Forelimb muscle (tissue), 1 donor: ENCODE measurements around the gene SGMS1. TPM values are rescaled to one million over a fixed set of nuclear protein-coding genes. Genes with fewer than 3 reads are reported as not detected.
A peak's percentile ranks its signal among the peaks of the same experiment; 100 is the strongest.
"Not testable (repeated sequence)": the region's sequence is repeated elsewhere in the genome, so short reads cannot be mapped to it uniquely, and the experiment has no call there.

Experiments
- DNase-seq: peaks from one replicate; pipeline ENCODE4 v3.0.0-alpha.2; 2013; ENCODE audit warnings: low read depth
- polyA plus RNA-seq: library from polyadenylated mRNA; unstranded; fragments of 120-200 nt; gene quantifications from one replicate; pipeline ENCODE4 v1.2.1, GENCODE V29; 2013; ENCODE audit not compliant: insufficient read length

The SGMS1 gene
- polyA plus RNA-seq = 21.1 TPM

DNA sequence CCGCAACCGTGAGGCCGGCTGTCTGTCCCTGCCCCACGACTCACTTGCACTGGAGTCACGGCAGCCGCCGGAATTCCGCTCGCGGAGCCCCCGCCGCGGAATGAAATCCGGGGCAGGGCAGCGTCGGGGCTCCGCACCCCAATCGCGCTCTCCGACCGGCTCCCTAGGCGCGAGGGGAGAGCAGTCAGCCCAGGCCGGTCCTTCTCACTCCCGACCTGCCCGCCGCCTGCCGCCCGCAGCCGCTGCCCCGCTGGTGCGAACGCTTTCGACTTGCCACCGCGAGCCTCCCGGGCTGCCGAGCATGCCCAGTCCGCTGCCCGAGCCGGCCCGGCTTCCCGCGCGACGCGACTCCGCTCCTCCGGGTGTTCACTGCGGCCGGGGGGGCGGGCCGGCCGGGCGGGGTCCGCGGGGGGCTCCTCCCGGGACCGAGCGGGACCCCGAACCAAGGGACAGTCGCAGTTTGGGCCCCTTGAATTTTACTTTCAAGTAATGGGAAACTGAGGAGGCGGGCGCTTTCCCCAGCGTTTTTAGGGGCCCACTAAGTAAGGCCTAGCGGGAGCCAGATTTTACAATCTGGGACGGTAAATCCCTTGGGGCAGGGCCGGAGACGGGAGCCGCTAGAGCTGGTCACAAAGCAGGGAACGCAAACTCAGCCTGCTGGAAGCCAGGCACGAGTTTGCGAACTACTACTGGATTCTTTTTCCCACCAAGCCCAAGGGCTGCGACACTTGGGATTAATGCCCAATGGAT is at the start of gene SGMS1:
Gene SGMS1, minus strand, starts transcription at position 294 of the 750 bp plus-strand sequence. CDS start 279,842 bp downstream, outside the sequence.
- DNase-seq = no peak

DNA sequence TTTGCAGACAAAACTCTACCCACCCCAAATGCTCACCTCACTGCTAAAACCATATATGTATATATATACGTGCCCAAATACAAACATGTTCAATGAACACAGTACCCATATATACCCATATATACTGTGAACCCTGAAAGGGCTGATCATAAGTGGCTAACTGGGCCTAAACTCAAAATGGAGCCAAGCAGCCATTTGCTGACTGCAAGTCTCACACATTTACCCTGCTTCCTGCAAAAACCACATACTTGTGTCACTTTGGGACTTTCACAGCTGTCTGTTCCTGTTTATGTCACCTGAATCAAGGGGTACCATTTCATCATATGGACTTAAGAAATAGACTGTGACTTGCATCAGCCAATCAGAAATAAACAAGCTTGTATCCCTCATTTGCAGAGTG is 48.4 kb upstream of the SGMS1 start:
- DNase-seq = not testable (repeated sequence)

DNA sequence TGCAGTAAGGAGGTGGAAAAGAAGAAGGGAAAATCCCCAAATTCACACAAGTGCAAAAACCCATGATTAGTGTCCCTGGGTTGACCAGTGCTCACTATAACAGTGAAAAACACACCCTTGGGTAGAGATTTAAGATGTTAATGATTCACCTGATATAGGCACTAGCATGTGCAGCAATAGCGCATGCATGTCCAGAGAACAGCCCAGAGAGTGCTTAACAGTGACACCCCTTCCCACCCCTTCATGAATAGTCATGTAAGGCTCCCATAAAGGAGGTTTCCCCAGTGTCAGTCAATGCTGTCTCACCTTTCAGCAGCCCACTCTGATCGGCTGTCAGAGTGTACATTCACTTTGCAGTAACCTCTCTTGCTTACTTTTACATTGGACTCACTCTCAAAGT is 47.9 kb upstream of the SGMS1 start:
- not testable (repeated sequence) for DNase-seq

GRCh38 chr10:50669957-50670356 is 46.2 kb upstream of the SGMS1 start:
- not testable (repeated sequence) for DNase-seq

DNA sequence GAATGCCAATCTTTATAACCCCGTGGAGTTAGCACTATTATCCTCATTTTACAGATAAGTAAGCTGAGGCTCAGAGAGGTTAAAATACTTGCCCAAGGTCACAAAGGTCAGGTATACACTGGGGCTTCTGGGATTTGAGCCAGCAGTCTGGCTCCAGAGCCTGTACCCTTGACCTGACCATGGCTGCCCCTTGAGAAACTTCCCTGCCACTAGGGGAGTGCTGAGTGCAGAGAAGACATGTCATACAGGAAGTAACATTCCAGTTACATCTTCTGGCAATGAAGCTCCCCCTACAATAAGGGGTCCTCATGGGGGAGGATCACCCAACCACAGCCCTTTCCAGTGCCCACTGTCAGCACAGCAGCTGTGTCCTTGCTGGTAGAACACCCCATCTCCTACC is 43.6 kb upstream of the SGMS1 start:
- not testable (repeated sequence) for DNase-seq

GRCh38 chr10:50662420-50662819 is 38.7 kb upstream of the SGMS1 start:
- DNase-seq = not testable (repeated sequence)

DNA sequence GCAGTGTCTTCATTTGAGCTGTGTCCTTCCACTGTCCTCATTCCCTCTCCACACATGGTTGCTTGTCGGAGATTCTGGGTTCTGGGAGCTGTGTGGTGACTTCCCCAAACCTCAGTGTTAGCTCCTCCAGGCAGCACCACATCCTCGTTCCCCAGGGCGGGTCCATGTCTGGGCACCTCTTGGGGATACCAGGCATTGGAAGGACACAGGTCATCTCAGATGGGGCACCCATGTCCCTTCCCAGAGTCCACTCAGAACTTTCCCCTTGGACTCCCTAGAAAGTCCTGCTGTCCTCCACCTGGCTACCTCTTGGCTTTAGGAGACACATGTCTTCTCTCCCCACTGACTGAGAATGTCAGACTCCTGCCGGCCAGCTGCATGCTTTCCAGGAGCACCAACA is 37.8 kb upstream of the SGMS1 start:
- DNase-seq = not testable (repeated sequence)

DNA sequence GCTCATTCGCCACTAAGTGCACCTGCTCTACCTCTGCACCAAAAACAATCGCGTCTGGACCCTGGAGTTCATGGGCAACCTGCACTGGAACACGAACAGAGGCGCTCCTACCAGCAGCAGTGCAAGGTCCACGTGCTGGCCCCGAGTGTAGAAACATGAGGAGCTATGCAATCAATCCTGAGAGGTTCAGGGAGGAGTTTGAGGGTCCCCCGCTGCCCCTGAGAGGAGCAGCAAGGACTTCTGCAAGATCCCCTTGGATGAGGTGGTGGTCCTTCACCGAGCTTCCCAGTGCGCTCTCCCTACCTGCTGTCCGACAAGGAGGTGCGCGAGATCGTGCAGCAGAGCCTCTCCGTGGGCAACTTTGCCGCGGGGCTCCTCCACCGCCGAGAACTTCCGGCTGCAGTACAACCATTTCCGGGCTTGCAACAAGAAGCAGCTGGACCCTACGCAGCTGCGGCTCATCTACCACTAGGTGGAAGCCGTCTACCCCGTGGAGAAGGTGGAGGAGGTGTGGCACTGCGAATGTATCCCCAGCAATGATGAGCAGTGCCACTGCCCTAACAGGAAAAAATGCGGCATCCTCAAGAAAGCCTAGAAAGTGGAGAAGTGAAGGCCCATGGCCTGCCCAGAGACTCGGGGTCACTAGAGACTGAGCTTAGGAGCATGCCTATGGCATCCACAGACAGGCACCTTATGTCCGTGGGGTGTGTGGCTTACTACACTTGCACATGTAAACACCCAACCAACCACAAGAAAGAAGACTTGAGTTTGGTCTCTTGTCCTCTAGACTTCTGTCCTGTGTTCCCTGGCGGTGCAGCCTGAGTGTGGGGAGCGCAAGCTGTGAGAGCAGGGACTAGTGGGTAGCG is 36.3 kb upstream of the SGMS1 start:
- not testable (repeated sequence) for DNase-seq

GRCh38 chr10:50659016-50659864 is 35.5 kb upstream of the SGMS1 start:
- DNase-seq = not testable (repeated sequence)

DNA sequence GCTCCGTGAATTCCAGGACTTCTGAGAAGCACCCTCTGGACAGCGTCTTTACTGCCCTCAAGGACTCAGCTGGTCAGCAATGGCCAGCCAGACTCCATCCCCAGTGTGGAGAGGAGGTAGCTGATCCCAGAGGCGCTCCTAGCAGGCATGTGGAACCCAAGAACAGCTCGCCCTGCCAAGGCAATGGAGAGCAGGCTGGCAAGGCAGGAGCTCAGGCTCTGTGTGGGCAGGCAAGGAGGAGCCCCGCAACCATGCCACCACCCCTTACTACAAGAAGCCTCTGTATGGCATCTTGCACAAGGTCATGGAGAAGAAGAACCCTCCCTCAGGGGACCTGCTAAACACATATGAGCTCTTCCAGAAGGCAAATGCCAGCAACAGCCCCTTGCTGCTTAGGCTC is 34.4 kb upstream of the SGMS1 start:
- no peak for DNase-seq

DNA sequence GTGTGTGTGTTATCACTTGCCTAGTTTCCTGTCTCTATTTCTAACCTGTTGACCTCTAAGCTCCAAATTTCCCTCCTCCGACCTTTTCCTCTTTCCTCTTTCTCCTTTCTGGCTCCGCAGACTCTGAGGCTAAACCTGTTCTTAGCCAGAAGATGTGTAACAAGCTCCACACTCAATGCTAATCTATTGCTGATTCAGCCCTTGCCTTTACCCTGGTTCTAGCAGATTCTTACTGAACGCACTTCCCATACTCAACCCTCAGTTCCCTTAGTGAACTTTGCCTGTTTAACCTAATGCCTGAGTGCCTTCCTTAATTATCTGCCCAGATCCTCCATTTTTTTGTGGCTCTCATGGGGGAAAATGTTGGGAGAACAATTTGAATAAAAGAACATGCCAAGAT is 30.0 kb upstream of the SGMS1 start:
- no peak for DNase-seq

DNA sequence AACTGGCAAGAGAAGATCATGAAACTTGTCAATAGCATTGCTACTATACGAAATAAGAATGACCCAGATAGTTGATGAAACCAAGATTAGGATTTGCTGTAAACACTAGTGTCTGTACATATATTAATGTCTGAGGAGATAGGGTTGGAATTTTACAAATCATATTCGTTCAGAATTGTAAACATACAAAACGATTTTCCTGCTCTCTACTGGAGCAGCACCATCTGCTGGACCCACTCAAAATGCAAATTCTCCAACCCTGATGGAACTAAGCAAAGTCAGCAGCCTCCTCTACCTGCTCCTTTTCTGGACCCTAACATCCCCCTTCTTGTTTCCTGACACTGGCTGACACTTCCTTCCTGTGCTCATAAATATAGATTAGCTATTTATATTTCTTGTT is 29.4 kb upstream of the SGMS1 start:
- DNase-seq = peak; percentile 8

- no peak for DNase-seq
These were observed 28.1 kb upstream of the SGMS1 start for GRCh38 chr10:50651808-50652207.

- no peak for DNase-seq
These were observed 26.7 kb upstream of the SGMS1 start for GRCh38 chr10:50650481-50650880.

DNA sequence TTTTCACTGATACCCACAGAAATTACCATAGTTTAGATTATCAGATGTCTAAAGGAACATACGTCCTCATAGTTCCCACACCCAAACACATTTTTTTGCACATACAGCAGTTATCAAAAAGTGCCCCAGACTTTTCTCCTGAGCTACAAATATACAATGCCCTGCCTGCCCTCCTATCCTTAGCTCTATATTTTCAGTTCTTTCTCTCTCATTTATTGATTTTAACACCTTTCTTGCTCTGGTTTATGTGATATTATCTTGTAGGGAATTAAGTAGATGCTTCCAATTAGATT is 25.1 kb upstream of the SGMS1 start:
- no peak for DNase-seq

GRCh38 chr10:50648089-50648934 is 24.6 kb upstream of the SGMS1 start:
- no peak for DNase-seq

DNA sequence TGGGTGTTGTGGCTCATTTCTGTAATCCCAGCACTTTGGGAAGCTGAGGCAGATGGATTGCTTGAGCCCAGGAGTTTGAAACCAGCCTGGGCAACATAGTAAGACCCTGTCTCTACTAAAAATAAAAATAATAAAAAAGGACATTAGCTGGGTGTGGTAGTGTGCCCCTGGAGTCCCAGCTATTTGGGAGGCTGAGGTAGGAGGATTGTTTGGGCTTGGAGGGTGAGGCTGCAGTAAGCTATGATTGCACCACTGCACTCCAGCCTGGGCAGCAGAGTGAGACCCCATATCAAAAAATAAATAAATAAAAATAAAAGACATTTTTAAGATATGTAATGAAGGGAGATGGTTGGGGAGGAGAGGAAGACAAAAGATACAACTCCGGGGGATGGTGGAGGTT is 23.6 kb upstream of the SGMS1 start:
- not testable (repeated sequence) for DNase-seq

DNA sequence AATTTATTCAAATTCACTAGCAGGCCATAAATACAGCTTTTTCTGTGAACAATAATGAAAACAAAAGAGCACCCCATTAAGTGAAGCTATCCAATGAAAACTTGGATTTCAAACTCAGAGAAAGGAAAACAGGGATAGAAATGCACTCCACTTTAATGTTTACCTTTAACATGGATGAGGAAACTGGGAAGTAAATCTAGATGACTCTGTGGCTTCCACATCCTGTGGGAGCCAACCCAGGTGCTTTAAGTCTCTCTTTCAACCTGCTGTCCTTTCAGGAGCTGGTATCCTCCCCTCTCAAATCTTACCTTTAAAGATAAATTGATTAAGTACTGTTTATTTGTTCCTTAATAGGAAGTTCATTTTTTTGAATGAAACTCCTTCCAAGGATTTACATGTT is 21.5 kb upstream of the SGMS1 start:
- no peak for DNase-seq

- DNase-seq = no peak
These were observed 17.9 kb upstream of the SGMS1 start for GRCh38 chr10:50641626-50642025.

DNA sequence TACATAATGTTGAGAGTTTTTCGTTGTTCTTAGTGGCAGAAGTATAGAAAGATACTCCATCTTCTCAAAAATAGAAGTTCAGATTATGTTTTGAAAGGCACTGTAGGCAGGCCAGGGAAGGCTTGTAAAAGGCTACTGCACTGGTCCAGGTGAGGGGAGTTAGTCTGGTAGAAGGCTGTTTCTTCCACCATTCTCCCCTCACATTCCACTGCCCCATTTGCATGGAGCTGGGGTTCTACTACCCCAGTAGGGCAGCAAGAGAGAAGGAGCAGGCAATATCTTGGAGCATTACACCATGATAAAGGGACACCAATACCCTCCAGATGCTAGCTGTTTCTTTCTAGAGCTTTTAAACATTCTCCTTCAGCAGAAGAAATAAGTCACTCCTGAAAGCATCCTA is 16.5 kb upstream of the SGMS1 start:
- DNase-seq = no peak
